ENCODE data around the gene JARID2.

Gene JARID2

DNA sequence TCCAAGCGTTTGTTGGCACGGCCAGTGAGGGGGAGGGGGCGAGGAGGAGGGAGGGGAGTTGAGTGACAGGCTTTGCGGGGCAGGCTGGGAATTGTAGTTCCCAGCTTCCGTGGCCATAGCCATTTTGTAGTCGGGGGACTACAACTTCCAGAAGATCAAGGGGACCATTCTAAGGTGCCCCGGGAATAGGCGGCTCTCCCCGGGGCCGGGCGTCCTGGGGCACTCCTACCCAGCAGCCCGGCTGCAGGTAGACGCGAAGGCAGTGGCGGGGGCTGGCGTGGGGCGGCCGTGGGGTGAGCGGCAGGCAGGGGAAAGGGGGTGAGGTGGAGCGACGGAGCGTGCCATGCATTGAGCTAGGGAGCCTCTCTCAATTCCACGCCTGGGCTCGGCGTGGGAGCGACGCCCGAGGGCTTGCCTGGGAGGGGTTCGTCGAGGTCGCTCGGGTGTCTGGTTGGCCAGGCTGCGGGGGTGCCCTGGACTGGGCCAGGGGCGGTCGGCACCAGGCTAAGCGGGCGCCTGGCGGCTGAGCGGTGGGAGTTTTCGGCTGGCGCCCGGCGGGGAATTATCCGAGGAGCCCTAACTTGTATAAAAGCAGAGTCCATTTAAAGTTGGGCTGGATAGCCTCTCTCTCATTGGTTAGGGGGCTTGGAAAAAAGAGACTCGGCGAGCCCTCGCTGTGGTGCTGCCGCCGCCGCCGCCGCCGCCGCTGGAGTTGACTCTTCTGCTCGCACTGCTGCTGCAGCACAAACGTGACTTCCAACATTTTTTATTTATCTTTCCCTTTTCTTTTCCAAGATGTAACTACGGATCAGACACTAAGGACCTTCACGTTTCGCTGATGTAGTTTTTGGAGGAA, at the start of gene JARID2:
Gene JARID2 (plus strand): TSS at position 709 of the 856 bp plus-strand sequence. CDS start 471 bp downstream, outside the sequence.
- peaks cover 22% of the 10 kb centered on the region for H3K36me3 Mint-ChIP-seq (ENCODE audit: low read depth)
- H3K27me3 Mint-ChIP-seq = no peaks in the 10 kb centered on the region
- H3K4me1 Mint-ChIP-seq (ENCODE audit: low read depth) = peaks cover 27% of the 10 kb centered on the region
- no peaks in the 10 kb centered on the region for H3K9me3 Mint-ChIP-seq
- H3K4me3 Mint-ChIP-seq = peak within 1 kb of the TSS; percentile 95
- peak within 1 kb of the TSS; percentile 99 for H3K27ac Mint-ChIP-seq

DNA sequence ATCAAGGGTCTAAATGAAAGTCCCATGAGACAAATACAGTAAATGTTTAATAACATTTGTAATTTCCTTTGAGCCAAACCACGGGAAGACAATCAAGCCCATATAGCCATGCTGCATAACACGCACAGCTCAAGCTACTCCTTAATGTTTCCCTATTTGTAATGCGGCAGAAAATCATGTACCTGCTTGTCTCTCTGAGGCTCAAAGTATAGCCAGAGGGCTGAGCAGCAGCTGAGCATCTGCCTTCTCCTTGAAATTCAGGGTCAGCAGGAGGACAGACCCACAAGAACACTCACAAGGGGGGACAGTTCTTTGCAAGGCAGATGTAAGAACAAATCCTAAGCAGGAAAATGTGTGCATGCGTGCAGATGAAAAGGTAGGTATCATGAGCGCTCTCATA, 45.8 kb upstream of the JARID2 start:
- no peaks in the 10 kb centered on the region for H3K27me3 Mint-ChIP-seq
- no peaks in the 10 kb centered on the region for H3K36me3 Mint-ChIP-seq (ENCODE audit: low read depth)
- no peaks in the 10 kb centered on the region for H3K4me1 Mint-ChIP-seq (ENCODE audit: low read depth)
- no peaks in the 10 kb centered on the region for H3K9me3 Mint-ChIP-seq
- H3K27ac Mint-ChIP-seq = no peak overlapping the region
- no peak overlapping the region for H3K4me3 Mint-ChIP-seq

DNA sequence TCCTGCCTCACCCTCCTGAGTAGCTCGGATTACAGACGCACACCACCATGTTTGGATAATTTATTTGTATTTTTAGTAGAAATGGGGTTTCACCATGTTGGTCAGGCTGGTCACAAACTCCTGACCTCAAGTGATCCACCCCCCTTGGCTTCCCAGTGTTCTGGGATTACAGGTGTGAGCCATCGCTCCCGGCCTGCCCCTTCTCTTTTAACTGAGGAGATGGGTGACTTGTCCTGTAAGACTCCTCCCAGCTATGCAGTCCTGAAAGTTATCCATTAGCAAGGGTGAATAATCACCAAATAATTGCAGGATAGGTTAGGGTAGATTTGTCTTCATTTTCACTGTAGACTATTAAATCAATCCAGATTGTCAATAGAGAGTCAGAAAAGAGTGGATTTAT, 40.5 kb upstream of the JARID2 start:
- H3K36me3 Mint-ChIP-seq (ENCODE audit: low read depth) = no peaks in the 10 kb centered on the region
- peaks cover 14% of the 10 kb centered on the region for H3K4me1 Mint-ChIP-seq (ENCODE audit: low read depth)
- H3K27ac Mint-ChIP-seq = no peak overlapping the region
- no peak overlapping the region for H3K4me3 Mint-ChIP-seq
- no peaks in the 10 kb centered on the region for H3K27me3 Mint-ChIP-seq
- H3K9me3 Mint-ChIP-seq = no peaks in the 10 kb centered on the region

DNA sequence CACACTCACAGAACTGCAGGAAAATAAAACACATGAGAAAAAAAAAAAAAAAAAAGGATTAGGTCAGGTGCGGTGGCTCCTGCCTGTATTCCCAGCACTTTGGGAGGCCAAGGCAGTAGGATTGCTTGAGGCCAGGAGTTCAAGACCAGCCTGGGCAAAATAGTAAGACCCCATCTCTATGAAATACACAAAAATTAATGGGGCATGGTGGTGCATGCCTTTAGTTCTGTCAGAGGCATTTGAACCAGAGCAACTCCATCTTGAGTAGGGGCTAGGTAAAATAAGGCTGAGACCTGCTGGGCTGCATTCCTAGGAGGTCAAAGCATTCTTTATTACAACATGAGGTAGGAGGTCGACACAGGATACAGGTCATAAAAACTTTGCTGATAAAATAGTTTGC, 39.0 kb upstream of the JARID2 start:
- no peaks in the 10 kb centered on the region for H3K9me3 Mint-ChIP-seq
- no peak overlapping the region for H3K27ac Mint-ChIP-seq
- no peaks in the 10 kb centered on the region for H3K36me3 Mint-ChIP-seq (ENCODE audit: low read depth)
- H3K27me3 Mint-ChIP-seq = no peaks in the 10 kb centered on the region
- no peak overlapping the region for H3K4me3 Mint-ChIP-seq
- H3K4me1 Mint-ChIP-seq (ENCODE audit: low read depth) = peaks cover 14% of the 10 kb centered on the region

DNA sequence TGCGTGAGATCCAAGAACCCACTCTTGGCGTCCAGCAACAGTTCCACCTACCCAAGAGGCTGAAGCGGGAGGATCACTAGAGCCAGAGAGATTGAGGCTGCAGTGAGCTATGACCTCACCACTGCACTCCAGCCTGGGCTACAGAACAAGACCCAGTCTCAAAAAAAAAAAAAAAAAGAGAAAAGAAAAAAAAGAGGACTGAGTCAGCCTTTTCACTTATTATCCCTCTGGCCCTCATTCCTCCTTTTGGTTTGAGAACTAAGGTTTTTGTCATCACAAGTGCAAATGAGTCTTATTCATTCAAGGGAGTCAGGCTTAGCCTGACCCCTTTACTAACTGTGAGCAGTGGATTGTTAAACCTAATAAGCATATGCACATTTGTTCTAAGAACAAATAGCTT, 37.9 kb upstream of the JARID2 start:
- no peaks in the 10 kb centered on the region for H3K27me3 Mint-ChIP-seq
- no peaks in the 10 kb centered on the region for H3K9me3 Mint-ChIP-seq
- H3K4me1 Mint-ChIP-seq (ENCODE audit: low read depth) = peaks cover 14% of the 10 kb centered on the region
- H3K36me3 Mint-ChIP-seq (ENCODE audit: low read depth) = no peaks in the 10 kb centered on the region
- no peak overlapping the region for H3K27ac Mint-ChIP-seq
- no peak overlapping the region for H3K4me3 Mint-ChIP-seq

DNA sequence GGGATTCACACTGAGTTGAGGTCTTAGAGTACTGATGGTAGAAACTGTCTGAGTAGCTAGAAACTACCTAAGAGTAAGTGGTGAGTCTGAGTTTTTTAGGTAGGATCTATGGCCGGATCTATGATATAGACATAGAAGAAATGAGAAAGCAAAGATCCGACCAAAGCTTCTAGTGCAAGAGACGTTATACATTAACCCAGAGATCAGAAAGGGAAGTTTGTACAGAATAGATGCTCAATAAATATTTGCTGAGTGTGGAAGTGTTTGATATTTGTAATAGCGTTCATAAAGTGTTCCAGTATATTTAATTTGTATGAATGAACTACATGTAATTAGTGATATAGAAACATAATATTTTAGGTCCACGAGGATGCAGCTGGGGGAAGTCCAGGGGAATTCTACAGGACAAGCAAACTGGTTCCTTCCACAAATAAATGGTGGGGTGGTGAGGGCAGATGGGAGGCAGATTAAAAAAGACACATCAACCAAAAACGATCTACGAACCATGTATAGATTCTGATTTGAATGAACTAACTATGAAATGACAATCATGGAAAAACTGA, 31.9 kb upstream of the JARID2 start:
- Mint-ChIP-seq H3K27me3 (no peaks in the 10 kb centered on the region), H3K4me1 (ENCODE audit: low read depth) (peaks cover 7% of the 10 kb centered on the region), H3K27ac (peak overlapping the region; percentile 8), H3K4me3 (no peak overlapping the region), H3K36me3 (ENCODE audit: low read depth) (no peaks in the 10 kb centered on the region), H3K9me3 (no peaks in the 10 kb centered on the region)

DNA sequence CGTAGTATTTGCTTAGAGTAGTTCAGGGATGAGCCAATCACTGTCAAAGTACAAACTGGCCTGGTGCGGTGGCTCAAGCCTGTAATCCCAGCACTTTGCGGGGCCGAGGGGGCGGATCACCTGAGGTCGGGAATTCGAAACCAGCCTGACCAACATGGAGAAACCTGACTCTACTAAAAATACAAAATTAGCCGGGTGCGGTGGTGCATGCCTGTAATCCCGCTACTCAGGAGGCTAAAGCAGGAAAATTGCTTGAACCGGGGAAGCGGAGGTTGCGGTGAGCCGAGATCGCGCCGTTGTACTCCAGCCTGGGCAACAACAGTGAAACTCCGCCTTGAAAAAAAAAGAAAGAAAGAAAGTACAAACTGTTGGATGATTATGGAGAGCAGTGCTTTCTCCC, 27.5 kb upstream of the JARID2 start:
- no peak overlapping the region for H3K27ac Mint-ChIP-seq
- no peaks in the 10 kb centered on the region for H3K36me3 Mint-ChIP-seq (ENCODE audit: low read depth)
- H3K4me1 Mint-ChIP-seq (ENCODE audit: low read depth) = peaks cover 7% of the 10 kb centered on the region
- H3K4me3 Mint-ChIP-seq = no peak overlapping the region
- H3K27me3 Mint-ChIP-seq = no peaks in the 10 kb centered on the region
- H3K9me3 Mint-ChIP-seq = no peaks in the 10 kb centered on the region

DNA sequence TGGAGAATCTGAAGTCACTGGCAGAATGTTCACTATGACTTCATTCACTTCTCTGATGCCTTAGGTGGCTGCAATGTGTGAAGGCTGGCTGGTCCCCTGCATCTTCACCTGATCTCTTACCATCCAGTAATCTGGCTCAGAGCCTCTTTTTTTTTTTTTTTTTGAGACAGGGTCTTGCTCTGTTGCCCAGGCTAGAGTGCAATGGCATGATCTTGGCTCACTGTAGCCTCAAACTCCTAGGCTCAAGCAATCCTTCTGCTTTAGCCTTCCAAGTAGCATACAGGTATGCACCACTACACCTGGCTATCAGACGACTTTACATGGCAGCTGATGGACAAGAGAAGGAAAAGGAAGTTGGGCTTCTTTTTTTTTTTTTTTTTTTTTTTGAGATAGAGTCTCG, 25.8 kb upstream of the JARID2 start:
- H3K27ac Mint-ChIP-seq = no peak overlapping the region
- no peaks in the 10 kb centered on the region for H3K9me3 Mint-ChIP-seq

DNA sequence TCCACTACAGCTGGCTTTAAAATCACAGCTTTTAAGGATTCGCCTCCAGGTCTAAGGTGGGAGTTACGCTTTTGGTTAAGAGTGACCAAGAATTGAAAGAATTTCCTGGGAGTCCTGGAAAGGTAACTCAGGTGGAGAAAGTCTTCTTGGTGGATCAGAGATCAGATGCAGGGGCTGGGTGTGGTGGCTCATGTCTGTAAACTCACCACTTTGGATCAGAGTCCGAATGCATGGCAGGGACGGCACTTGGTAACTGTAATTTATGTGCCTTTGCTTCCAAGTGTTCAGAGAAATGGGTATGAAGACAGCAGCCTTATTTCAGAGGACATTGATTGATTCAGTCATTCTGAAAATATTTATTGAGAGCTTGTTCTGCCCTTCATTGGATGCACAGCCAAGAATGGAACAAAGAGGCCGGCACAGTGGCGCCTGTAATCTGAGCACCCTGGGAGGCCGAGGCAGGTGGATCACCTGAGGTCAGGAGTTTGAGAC, 18.0 kb upstream of the JARID2 start:
- Mint-ChIP-seq H3K4me1 (ENCODE audit: low read depth) (peaks cover 2% of the 10 kb centered on the region), H3K27me3 (no peaks in the 10 kb centered on the region), H3K9me3 (no peaks in the 10 kb centered on the region), H3K36me3 (ENCODE audit: low read depth) (no peaks in the 10 kb centered on the region), H3K27ac (no peak overlapping the region), H3K4me3 (no peak overlapping the region)

More for the DNA sequence above, 25.8 kb upstream of the JARID2 start:
- Mint-ChIP-seq H3K36me3 (ENCODE audit: low read depth) (no peaks in the 10 kb centered on the region), H3K4me1 (ENCODE audit: low read depth) (peaks cover 7% of the 10 kb centered on the region), H3K27me3 (no peaks in the 10 kb centered on the region), H3K4me3 (no peak overlapping the region)

DNA sequence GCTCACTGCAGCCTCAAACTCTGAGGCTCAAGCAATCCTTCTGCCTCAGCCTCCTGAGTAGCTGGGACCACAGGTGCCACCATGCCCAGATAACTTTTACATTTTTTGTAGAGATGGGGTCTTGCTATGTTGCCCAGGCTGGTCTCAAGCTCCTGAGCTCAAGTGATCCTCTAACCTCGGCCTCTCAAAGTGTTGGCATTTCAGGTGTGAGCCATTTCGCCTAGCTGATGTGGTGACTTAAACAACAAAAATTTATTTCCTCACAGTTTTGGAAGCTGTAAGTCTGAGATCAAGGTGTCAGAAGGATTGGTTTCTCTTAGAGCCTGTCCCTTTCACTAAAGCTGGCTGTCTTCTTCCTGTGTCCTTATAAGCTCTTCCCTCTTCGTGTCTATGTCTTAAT, 15.0 kb upstream of the JARID2 start:
- no peaks in the 10 kb centered on the region for H3K27me3 Mint-ChIP-seq
- H3K9me3 Mint-ChIP-seq = no peaks in the 10 kb centered on the region
- no peak overlapping the region for H3K27ac Mint-ChIP-seq
- H3K4me1 Mint-ChIP-seq (ENCODE audit: low read depth) = peaks cover 2% of the 10 kb centered on the region
- no peak overlapping the region for H3K4me3 Mint-ChIP-seq
- H3K36me3 Mint-ChIP-seq (ENCODE audit: low read depth) = no peaks in the 10 kb centered on the region

DNA sequence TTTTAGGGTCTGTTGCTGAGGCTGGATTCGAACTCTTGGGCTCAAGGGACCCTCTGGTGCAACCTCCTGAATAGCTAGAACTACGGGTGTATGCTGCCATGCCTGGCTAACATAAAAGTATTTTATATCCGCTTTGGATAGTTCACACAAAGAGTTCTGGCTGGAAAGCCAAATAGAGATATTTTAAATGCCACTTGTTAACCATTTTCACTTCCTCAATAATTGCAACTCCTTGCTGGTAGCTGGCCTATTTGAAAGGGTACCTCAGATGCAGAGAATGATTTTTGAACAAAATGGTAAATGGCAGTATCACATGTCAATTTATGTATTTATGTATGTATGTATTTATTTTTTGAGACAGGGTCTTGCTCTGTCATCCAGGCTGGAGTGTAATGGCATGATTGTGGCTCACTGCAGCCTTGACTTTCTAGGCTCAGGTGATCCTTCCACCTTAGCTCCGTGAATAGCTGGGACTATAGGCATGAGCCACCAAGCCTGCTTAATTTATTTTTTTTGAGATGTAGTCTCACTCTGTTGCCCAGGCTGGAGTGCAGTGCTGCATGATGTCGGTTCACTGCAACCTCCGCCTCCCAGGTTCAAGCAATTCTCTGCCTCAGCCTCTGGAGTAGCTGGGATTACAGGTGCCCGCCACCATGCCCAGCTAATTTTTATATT, 12.9 kb upstream of the JARID2 start:
- Mint-ChIP-seq H3K27me3 (no peaks in the 10 kb centered on the region), H3K4me3 (no peak overlapping the region), H3K27ac (no peak overlapping the region), H3K4me1 (ENCODE audit: low read depth) (peaks cover 2% of the 10 kb centered on the region), H3K36me3 (ENCODE audit: low read depth) (no peaks in the 10 kb centered on the region), H3K9me3 (no peaks in the 10 kb centered on the region)

DNA sequence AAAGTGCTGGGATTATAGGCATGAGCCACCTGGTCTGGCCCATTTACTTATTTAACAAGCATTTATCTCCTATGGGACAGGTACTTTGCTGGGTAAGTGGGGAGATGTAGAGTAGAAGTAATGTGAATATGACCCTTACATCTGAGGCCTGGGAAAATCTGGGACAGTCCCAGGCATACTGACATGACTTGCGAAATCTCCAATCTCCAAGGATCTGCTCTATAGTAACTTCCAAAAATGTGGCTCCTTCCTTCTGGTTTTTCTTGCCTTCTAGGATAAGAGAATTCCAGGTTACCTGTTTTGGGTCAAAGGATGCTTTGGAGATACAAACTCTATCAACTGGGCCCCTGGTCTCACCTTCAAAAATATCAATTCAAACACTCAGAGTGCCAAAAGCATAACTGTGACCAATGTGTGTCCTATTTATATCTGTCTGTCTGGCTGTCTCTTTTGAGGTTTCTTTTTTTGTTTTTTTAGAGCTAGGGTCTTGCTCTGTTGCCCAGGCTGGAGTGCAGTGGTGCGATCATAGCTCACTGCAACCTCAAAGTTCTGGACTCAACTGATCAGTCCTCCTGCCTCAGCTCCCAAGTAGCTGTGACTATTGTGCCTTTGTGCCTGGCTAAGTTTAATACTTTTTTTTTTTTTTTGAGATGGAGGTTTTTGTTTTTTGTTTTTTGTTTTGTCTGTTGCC, 11.7 kb upstream of the JARID2 start:
- H3K36me3 Mint-ChIP-seq (ENCODE audit: low read depth) = no peaks in the 10 kb centered on the region
- H3K4me1 Mint-ChIP-seq (ENCODE audit: low read depth) = peaks cover 2% of the 10 kb centered on the region
- H3K27me3 Mint-ChIP-seq = no peaks in the 10 kb centered on the region
- no peaks in the 10 kb centered on the region for H3K9me3 Mint-ChIP-seq
- H3K27ac Mint-ChIP-seq = no peak overlapping the region
- no peak overlapping the region for H3K4me3 Mint-ChIP-seq

DNA sequence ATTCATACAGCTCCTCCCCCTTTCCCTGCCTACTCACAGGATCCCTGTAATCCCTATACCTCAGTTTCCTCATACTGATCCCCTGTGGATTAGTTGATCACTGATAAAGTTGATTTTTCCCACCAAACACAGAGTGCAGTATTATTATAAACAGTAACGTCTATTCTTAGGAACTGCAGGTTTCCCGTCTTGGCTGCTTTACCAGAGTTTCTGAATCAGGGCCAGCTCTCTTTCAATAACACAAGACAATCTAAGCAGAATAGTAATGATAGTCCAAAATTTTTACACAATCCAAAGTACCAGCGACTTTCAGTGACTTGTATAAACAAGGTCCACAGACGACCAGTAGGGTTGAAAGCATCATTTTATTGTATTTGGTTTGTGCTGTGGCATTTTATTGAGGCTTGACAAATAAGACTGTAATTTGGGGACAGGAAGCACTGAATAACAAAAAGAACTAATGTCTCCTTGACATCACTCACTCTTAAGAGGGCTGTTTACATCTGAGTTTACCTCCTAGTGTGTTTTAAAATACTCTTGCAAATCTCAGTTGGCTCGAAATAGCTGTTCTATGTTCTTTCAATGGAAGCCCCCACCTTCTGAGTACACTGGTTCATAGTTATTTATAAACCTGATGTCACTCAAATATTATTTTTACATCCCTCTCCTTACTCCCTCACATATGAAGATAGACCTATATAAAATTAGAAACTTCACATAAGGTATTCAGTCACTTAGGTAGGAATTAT, 6.1 kb upstream of the JARID2 start:
- Mint-ChIP-seq H3K27me3 (no peaks in the 10 kb centered on the region), H3K4me3 (no peak overlapping the region), H3K4me1 (ENCODE audit: low read depth) (peaks cover 10% of the 10 kb centered on the region), H3K27ac (no peak overlapping the region), H3K36me3 (ENCODE audit: low read depth) (no peaks in the 10 kb centered on the region), H3K9me3 (no peaks in the 10 kb centered on the region)

DNA sequence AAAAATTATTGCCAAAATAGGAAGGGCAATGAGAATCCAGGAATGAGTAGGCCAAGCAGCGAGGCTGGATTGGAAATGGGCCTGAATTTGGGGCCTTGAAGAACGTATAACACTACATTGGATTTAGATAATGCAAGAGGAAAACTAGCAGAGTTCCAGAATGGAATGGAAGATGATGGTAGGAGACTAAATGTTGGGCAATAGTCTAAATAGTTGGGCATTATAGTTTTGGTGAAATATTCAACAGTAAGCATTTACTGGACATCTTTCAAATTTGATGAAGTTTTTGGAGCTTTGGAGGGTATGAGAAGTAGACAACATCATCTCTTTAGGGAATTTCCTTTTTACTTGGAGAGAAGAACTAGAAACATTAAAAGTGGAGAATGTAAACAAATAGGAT, 3.4 kb upstream of the JARID2 start:
- peaks cover 11% of the 10 kb centered on the region for H3K36me3 Mint-ChIP-seq (ENCODE audit: low read depth)
- no peaks in the 10 kb centered on the region for H3K27me3 Mint-ChIP-seq
- H3K9me3 Mint-ChIP-seq = no peaks in the 10 kb centered on the region
- H3K27ac Mint-ChIP-seq = no peak overlapping the region
- H3K4me1 Mint-ChIP-seq (ENCODE audit: low read depth) = peaks cover 10% of the 10 kb centered on the region
- no peak overlapping the region for H3K4me3 Mint-ChIP-seq
